Sigmoid colon (tissue), 4 donors: ENCODE data around the gene SCEL.

Experiments
- CTCF ChIP-seq, 4 experiments: fragments of 450-650 bp in 3 of 4; fragments of 200-600 bp in 1 of 4; IDR thresholded peaks; one replicate each; pipeline ENCODE4 v1.5.1; 2016 to 2019; ENCODE audit warnings: antibody characterized with exemption in 4 of 4, mild to moderate bottlenecking in 3 of 4, moderate library complexity in 2 of 4
- POLR2AphosphoS5 ChIP-seq, 4 donors: sonication (generic); formaldehyde crosslinking; IDR thresholded peaks; one replicate each; pipeline ENCODE4 v1.6.1; 2017; ENCODE audit warnings: antibody characterized with exemption in 4 of 4

DNA sequence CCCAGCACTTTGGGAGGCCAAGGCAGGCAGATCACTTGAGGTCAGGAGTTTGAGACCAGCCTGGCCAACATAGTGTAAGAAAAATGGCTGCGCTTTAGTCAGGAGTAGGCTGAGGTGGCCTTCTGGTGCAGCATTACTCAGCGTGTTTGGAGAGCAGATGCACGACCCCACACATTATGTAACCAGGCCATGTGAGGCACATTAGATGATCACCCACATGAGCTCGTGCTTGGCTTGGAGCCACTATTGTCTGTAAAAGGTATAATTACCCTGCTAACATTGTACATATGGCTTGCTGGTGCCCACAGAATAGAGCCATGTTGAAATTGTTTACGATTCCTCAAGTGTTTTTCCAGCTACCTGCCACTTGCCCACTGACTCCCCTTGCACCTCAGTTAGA, 24.0 kb upstream of the SCEL start:
- TF ChIP-seq CTCF (IDR thresholded peaks at IDR 0.05) (no peak), POLR2AphosphoS5 (IDR thresholded peaks at IDR 0.05) (no peak)
